Activated CD4-positive, alpha-beta T cell treated with anti-CD3 and anti-CD28 coated beads for 24 hours (primary cell): Measurements from ENCODE around the gene BPIFA3.
A peak's percentile ranks its signal among the peaks of the same experiment; 100 is the strongest.
"Not testable (repeated sequence)": the region's sequence is repeated elsewhere in the genome, so short reads cannot be mapped to it uniquely, and the experiment has no call there.

Experiments used
- DNase-seq, 2 donors: peaks; one replicate each; pipeline ENCODE4 v3.0.0-alpha.2; 2020; ENCODE audit warnings: low read depth in 2 of 2

BPIFA3 gene

DNA sequence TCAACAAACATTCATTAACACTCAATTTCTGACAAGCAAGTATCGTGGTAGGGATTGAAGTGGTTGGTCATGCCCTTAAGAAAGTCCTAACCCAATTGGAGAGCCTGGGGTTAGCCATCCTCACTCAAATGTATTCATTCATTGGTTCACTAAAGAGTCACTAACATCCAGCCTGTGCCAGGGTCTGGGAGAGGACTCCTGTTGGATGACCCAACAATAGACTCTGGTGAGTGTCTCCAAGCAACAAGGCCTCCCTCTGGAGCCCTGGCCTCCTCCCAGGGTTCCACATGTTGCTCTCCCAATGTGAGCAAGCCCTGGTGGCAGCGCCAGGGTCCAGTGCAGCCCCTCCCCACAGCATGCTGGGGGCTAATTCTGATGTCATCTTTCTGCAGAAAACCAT, at the start of gene BPIFA3:
BPIFA3 (plus strand) TSS at position 301 of the 400 bp plus-strand sequence. CDS start 185 bp downstream, outside the sequence.
- no peak for DNase-seq

- no peak for DNase-seq
Observed at GRCh38 chr20:33167859-33168258, 49.3 kb upstream of the BPIFA3 start, which contains the start of gene BPIFA2. Gene BPIFA2, plus strand, starts transcription at chr20:33168159. Its CDS starts 987 bp downstream, at chr20:33169146.

- peak; percentile 3 to 30 for DNase-seq
Observed at GRCh38 chr20:33169176-33169794, 47.9 kb upstream of the BPIFA3 start.

DNA sequence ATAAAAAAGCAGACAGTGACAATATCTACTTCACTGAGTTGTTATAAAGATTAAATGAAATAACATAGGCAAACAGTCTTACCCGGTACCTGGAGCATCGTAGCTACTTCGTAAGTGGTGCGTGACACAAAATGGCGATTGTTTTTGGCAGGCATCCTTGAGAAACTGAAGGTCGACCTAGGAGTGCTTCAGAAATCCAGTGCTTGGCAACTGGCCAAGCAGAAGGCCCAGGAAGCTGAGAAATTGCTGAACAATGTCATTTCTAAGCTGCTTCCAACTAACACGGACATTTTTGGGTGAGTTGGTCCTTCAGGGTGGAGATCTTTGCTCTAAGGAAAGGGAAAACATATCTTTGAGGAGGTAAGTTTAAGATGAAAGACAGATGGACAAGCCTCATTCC, 44.4 kb upstream of the BPIFA3 start:
- no peak for DNase-seq

GRCh38 chr20:33175123-33175522, 42.0 kb upstream of the BPIFA3 start:
- DNase-seq, result no peak

DNA sequence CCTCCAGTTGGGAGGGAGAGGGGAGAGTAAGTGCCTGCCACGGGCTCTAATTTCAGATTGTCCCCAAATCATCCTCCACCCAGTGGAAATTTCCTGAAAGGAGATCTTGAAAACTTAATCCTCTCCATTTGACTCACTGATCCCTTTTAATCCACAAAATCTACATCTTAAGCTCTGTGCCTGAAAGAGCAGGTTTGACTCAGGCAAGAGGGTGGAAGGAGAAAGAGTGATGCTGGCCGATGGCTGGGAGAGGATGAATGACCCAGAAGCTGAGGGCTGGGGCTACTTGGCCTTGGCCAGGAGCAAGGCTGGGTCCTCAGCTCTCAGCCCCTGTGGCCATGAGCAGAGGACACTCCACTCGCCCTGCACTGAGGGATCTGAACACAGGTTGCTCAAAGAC, 41.1 kb upstream of the BPIFA3 start:
- no peak for DNase-seq

DNA sequence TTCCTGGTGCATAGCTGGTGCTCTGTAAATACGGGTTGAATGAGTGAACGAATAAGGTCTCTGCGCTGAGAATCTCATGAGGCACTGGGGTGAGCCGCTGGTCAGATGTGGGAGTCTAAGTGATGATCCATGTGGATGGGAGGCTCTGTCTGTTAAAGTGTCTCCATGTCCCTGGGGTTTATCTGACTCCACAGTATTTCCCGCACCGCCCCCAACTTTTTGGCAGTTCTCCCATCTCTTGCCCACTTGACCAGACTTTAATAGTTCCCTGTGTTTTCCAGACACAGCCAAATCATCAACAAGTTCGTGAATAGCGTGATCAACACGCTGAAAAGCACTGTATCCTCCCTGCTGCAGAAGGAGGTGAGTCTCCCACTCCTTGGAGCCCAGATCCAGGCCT, 39.3 kb upstream of the BPIFA3 start:
- DNase-seq, result no peak

DNA sequence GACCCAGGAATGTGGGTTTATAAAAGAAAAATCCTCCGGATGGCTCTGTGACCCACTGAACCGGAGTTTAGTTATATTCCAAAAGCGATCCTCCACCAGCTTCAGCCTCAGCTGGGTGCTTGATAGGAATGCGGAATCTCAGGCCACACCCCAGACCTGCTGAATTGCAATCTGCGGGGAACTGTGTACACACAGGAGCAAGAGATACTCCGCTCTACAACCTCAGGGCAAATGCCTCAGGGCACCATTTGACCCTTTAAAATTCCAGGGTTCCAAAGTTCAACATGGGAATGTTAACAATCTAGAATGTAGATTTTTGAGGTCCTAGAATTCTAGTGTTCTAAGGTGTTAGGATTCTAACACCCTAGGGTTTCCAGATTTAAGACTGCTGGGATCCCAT, 38.4 kb upstream of the BPIFA3 start:
- no peak for DNase-seq

- DNase-seq, result no peak
Observed at GRCh38 chr20:33180169-33180568, 37.0 kb upstream of the BPIFA3 start.

DNA sequence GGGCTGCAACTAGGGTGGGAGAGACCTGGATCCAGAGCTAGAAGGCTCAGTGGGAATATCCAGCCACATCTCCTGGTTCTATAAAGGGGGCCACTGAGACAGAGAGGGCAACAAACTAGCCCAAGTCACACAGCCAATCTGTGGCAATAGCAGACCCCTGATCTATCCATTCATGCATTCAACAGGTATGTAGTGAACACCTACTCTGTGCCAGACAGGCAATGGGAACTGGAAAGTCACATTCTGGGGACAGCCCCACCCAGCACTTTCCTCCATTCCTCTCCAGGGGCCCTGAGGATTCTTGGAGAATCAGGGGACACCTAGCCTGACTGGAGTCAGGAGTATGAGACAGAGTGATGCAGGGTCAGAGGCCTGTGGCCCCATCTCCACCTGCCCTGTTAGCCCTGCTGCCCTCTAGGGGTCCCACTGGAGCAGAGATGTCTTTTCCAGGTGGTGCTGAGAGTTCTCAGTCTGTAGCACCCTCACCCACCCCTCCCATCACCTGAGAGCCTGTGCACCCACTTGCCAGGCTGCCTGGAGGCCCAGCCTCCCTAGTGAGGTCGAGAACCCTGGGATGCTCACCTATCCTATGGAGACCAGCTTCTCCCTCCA, 35.6 kb upstream of the BPIFA3 start:
- DNase-seq, result no peak

DNA sequence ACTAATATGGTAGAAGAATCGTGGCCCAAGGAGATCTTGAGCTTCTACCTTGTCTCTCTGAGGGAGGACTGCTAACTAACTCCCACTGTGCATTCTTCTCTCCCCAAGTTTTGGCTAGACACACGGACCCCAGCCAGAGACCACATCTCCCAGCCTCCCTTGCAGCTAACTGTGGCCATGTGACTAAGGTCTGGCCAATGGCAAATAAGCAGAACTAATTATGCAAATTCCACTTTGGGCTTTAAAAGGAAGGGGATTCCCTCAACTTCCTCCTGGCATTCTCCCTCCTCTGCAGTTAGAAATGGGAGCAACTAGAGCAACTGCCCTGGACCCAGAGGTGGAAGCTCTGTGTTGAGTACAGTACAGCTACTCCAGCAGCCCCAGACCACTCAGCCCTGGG, 33.8 kb upstream of the BPIFA3 start:
- no peak for DNase-seq

DNA sequence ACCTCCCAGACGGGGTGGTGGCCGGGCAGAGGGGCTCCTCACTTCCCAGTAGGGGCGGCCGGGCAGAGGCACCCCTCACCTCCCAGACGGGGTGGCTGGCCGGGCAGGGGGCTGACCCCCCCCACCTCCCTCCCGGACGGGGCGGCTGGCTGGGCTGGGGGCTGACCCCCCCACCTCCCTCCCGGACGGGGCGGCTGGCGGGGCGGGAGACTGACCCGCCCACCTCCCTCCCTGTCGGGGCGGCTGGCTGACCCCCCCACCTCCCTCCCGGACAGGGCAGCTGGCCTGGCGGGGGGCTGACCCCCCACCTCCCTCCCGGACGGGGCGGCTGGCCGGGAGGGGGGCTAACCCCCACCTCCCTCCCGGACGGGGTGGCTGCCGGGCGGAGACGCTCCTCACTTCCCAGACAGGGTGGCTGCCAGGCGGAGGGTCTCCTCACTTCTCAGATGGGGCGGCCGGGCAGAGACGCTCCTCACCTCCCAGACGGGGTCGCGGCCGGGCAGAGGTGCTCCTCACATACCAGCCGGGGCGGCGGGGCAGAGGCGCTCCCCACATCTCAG, 32.0 kb upstream of the BPIFA3 start:
- not testable (repeated sequence) for DNase-seq

DNA sequence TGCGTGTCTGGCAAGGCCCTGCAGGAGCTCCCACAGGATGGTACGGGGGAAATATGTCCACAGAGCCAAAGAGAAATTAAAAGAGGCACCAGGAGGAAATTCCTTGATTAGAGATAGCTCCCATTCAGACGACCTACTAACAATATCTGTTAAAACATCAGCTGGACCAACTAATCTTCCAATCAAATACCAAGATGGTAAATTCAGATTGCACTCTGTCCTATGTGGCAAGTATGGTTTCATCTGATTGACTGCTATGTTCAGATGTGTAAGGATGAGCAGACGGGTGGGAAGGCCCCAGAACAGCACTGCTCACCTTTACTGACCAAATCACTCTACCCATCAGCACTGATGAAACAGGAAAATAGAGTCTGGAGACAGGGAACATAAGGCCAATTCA, 29.7 kb upstream of the BPIFA3 start:
- no peak for DNase-seq

- no peak for DNase-seq
Observed at GRCh38 chr20:33188421-33188820, 28.7 kb upstream of the BPIFA3 start.

DNA sequence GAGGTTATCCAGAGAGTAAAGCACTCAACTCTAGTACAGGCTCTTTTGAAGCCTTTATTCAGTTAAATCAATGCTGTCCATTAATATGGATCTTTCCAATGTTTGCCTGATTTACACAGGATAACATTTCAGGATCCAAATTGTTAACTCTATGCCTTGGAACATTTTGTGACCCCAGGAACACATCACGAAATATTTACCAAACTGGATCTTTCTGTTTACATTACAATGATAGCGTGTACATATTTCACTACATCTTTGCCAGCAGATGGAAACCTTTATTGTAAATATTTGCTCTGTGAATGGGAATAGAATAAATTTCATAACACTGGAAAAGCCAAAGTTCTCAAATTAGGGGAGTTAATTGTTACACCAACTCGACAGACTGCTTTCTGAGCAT, 25.7 kb upstream of the BPIFA3 start:
- DNase-seq, result no peak

DNA sequence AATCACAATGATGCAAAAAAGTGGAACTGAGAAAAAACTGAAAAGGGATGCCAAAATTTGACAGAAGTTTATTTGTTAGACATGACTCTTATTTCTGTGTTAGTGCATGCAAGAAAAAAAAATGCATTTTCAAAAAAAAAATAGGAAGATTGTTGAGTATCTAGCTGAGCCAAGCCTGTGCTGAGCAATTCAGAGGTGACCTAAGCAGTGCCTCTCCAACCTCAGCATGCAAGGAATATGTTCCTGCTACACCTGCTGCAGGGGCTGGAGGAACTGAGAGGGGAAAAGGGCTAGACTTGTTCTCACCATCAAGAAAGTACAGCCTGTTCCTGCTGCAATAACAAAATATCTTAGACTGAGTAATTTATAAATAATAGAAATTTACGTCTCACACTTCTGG, 25.2 kb upstream of the BPIFA3 start:
- no peak for DNase-seq

DNA sequence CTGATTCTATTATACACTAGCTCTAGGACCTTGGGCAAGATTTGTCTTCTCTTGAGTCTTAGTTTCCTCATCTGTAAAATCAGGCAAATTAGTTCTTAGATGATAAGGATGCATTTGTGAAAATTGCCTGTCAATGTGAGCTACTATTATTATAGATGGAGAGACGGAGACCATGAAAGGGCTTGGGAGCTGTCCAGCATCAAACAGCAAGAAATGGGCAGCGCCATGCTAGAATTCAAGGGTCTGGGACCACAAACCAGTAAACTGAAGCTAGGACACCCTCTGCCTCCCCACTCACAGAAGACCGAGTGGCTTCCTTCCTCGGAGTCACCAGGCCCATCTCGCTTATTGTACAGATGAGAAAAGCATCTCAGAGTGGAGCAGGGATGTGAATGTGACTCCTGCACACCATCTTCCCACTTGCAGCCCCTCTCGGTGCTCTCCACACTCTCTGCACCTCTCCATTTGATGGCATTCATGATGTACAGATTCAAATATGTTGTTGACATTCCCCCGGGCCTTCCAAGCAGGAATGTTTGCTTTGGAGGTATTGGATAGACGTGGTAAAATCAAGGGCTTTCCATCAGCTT, 24.1 kb upstream of the BPIFA3 start:
- DNase-seq, result no peak

- DNase-seq, result no peak
Observed at GRCh38 chr20:33199026-33199425, 18.1 kb upstream of the BPIFA3 start.

DNA sequence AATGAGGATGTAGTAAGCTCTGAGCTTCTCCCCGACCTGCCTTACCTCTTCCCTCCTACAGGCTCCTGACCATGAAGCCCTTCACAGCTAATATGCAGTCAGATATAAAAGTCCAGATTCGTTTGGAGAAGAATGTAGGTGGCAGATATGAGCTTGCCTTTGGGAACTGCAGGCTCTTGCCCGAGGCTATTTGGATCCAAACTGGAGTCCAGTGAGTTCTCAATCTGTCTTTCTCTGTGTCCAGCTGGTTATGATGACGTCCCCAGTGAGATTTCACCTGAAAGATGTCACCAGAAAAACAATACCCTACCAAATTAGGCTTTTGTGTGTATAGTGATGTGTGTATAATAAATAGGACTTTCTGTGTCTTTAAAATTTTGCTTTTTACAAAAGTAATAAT, 14.7 kb upstream of the BPIFA3 start:
- no peak for DNase-seq

GRCh38 chr20:33203444-33203843, 13.7 kb upstream of the BPIFA3 start:
- DNase-seq, result no peak

- peak; percentile 6 to 10 for DNase-seq
Observed at GRCh38 chr20:33209789-33210188, 7.4 kb upstream of the BPIFA3 start.

DNA sequence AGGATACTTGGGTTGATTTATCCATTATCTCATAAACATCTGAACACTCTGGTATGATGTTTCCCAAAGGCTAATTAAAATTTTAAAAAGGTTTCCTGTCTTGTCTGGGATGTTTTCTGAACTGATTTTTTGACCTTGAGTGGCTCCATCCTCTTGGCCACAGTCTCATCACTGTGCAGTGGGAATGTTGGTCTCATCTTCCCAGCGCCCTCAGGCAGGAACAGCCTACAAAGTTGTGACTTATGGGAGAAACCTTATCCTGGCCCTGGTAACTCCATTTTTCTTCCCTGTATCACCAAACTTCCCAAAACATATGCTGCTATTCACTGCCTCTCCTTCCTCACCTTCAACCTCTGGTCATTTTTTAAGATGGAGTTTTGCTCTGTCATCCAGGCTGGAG, 6.8 kb upstream of the BPIFA3 start:
- DNase-seq, result no peak

DNA sequence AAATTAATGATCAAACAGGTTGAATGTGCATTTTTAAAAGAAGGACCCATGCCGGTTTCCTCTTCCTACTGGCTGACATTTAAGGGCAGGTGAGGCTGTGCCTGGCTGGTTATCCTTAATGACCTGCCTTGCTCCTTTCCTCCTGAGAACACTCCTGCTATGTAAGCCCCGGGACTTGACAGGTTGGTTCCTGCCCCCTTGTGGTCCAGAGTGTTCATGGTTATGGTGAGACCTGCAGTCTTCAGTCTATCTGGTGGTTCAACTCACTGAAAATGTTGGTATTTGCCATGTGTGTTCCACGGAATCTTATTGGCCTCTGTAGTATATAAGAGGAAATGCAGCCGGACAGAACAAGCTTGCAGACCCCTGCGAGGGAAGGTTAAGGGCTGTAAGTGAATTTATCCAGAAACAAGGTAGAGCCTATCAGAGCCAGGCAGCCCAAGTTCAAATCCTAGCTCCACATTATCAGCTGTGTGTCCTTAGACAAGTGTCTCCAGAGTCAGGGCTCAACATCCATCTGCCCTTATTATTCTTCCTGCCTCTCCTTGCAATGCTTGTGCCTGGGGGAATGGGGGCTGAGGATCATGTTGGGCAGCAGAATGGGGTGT, 5.2 kb upstream of the BPIFA3 start:
- DNase-seq, result peak in 1 of 2 donors; percentile 1
